Stimulated activated naive CD4-positive, alpha-beta T cell treated with Interleukin-2 at 50 U/mL for 16 hours (primary cell): ENCODE data around the gene RAB11FIP4.
"Not testable (repeated sequence)": the region's sequence is repeated elsewhere in the genome, so short reads cannot be mapped to it uniquely, and the experiment has no call there.

Source experiments
- DNase-seq: peaks from one replicate; lab custom pipeline; 2025; lab: John Stamatoyannopoulos, UW

Gene RAB11FIP4

GRCh38 chr17:31391496-31391949 lies at the start of gene RAB11FIP4:
Gene RAB11FIP4, plus strand, starts transcription at chr17:31391675. Its CDS starts 178 bp downstream, at chr17:31391853.
- peak; percentile 7 for DNase-seq

- not testable (repeated sequence) for DNase-seq
These were observed 46.2 kb upstream of the RAB11FIP4 start for GRCh38 chr17:31345191-31345747.

- no peak for DNase-seq
These were observed 42.0 kb upstream of the RAB11FIP4 start for GRCh38 chr17:31349454-31349853.

- DNase-seq: no peak
These were observed 35.5 kb upstream of the RAB11FIP4 start for GRCh38 chr17:31355935-31356334.

- no peak for DNase-seq
These were observed 34.4 kb upstream of the RAB11FIP4 start for GRCh38 chr17:31357091-31357490.

- DNase-seq: no peak
These were observed 33.6 kb upstream of the RAB11FIP4 start for GRCh38 chr17:31357839-31358394.

- DNase-seq: no peak
These were observed 27.5 kb upstream of the RAB11FIP4 start for GRCh38 chr17:31364012-31364411.

GRCh38 chr17:31366088-31366487 lies 25.4 kb upstream of the RAB11FIP4 start:
- DNase-seq: no peak

- DNase-seq: no peak
These were observed 22.2 kb upstream of the RAB11FIP4 start for GRCh38 chr17:31369266-31369665.

- no peak for DNase-seq
These were observed 19.9 kb upstream of the RAB11FIP4 start for GRCh38 chr17:31371511-31372097.

GRCh38 chr17:31373150-31374093 lies 18.1 kb upstream of the RAB11FIP4 start:
- no peak for DNase-seq

- no peak for DNase-seq
These were observed 17.4 kb upstream of the RAB11FIP4 start for GRCh38 chr17:31374094-31374447.

GRCh38 chr17:31374503-31374902 lies 17.0 kb upstream of the RAB11FIP4 start:
- no peak for DNase-seq

GRCh38 chr17:31378638-31379037 lies 12.8 kb upstream of the RAB11FIP4 start:
- DNase-seq: no peak

- DNase-seq: no peak
These were observed 11.8 kb upstream of the RAB11FIP4 start for GRCh38 chr17:31379597-31380205.

GRCh38 chr17:31381165-31381668 lies 10.3 kb upstream of the RAB11FIP4 start:
- DNase-seq: no peak

GRCh38 chr17:31382668-31383275 lies 8.7 kb upstream of the RAB11FIP4 start:
- DNase-seq: not testable (repeated sequence)

- not testable (repeated sequence) for DNase-seq
These were observed 8.0 kb upstream of the RAB11FIP4 start for GRCh38 chr17:31383488-31383887.

GRCh38 chr17:31385428-31386285 lies 5.8 kb upstream of the RAB11FIP4 start:
- no peak for DNase-seq

GRCh38 chr17:31386542-31387075 lies 4.9 kb upstream of the RAB11FIP4 start:
- no peak for DNase-seq
